Measurements from ENCODE around the gene FBLN5. TPM values are rescaled to one million over a fixed set of nuclear protein-coding genes. Genes with fewer than 3 reads are reported as not detected.
"Not testable (repeated sequence)": the region's sequence is repeated elsewhere in the genome, so short reads cannot be mapped to it uniquely, and the experiment has no call there.

FBLN5 gene
- total RNA-seq, 1 experiment from 2014 or later, result 0.23 TPM

GRCh38 chr14:91847693-91848092 is 99.8 kb downstream of the FBLN5 start:
- BruUV-seq (replicated peaks), result no TSS peak
- Histone ChIP-seq H3K36me3 (ENCODE audit: control insufficient read depth, insufficient read depth, low read length) (no peaks in the 10 kb centered on the region), H3K27me3 (ENCODE audit: control insufficient read depth, insufficient read depth, low read length) (no peaks in the 10 kb centered on the region; the same call in 1 of the 2 replicates), H3K4me1 (ENCODE audit: control insufficient read depth, insufficient read depth, low read length) (no peaks in the 10 kb centered on the region), H3K27ac (ENCODE audit: low read length) (no peak overlapping the region), H3K9me3 (ENCODE audit: control insufficient read depth, insufficient read depth, low read depth, low read length) (no peaks in the 10 kb centered on the region), H3K4me3 (ENCODE audit: low read depth in 2 of 2, low read length in 2 of 2) (no peak overlapping the region)
- TF ChIP-seq, protein P1, sequence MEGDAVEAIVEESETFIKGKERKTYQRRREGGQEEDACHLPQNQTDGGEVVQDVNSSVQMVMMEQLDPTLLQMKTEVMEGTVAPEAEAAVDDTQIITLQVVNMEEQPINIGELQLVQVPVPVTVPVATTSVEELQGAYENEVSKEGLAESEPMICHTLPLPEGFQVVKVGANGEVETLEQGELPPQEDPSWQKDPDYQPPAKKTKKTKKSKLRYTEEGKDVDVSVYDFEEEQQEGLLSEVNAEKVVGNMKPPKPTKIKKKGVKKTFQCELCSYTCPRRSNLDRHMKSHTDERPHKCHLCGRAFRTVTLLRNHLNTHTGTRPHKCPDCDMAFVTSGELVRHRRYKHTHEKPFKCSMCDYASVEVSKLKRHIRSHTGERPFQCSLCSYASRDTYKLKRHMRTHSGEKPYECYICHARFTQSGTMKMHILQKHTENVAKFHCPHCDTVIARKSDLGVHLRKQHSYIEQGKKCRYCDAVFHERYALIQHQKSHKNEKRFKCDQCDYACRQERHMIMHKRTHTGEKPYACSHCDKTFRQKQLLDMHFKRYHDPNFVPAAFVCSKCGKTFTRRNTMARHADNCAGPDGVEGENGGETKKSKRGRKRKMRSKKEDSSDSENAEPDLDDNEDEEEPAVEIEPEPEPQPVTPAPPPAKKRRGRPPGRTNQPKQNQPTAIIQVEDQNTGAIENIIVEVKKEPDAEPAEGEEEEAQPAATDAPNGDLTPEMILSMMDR (IDR thresholded peaks at IDR 0.05), result no peak
- TF ChIP-seq SIN3A (IDR thresholded peaks at IDR 0.05; ENCODE audit: borderline replicate concordance, insufficient read depth, low read depth, low read length) (no peak), POLR2AphosphoS5 (IDR thresholded peaks at IDR 0.05; ENCODE audit: low read depth, low read length) (no peak), REST (IDR thresholded peaks at IDR 0.05; ENCODE audit: insufficient read depth in 1 of 2, low read depth in 2 of 2, low read length in 1 of 2) (no peak), TCF7L2 (IDR thresholded peaks at IDR 0.05; ENCODE audit: low read depth, low read length) (no peak)
- in situ Hi-C loops (cut with HindIII; ENCODE audit: low pct_unique_long_range_greater_than_20kb, low sequenced_read_pairs) (no loop called here), intact Hi-C loops (cut with micrococcal nuclease; ENCODE audit: unreplicated experiment) (no loop called here)
- no peak for ATAC-seq
- ChIA-PET POLR2A (no interaction called here), CTCF (interaction anchor here (0.5 kb wide), 1 partner anchor 22 kb away, joined by 11 read pairs; no protein-coding TSS in a partner anchor)
- DNase-seq (ENCODE audit: low read depth, low spot score), result no peak

DNA sequence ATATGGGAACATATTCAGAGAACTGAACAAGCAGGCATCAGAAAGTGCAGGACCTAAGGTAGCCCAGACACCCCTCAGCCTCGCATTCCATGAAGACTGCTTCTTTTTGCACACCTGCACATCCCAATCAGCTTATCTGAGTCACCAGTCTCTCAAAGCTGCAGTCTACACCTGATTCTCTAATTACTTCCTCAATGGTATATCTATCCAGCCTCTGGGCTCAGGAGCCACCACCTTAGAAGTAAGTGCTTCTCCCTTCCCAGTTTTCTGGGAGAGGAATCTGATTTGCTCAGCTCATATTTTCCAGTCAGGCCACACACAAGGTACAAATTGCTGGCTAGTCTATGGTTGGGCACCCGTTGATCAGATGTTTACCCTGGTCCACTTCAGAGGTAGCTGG is 101.8 kb downstream of the FBLN5 start:
- in situ Hi-C loops (cut with HindIII; ENCODE audit: low pct_unique_long_range_greater_than_20kb, low sequenced_read_pairs), result no loop called here
- no peaks in the 10 kb centered on the region for H3K36me3 ChIP-seq (ENCODE audit: control insufficient read depth, insufficient read depth, low read length)
- no peak overlapping the region for H3K4me3 ChIP-seq (ENCODE audit: low read depth in 2 of 2, low read length in 2 of 2)
- TF ChIP-seq TCF7L2 (IDR thresholded peaks at IDR 0.05; ENCODE audit: low read depth, low read length) (no peak), POLR2AphosphoS5 (IDR thresholded peaks at IDR 0.05; ENCODE audit: low read depth, low read length) (no peak), SIN3A (IDR thresholded peaks at IDR 0.05; ENCODE audit: borderline replicate concordance, insufficient read depth, low read depth, low read length) (no peak), REST (IDR thresholded peaks at IDR 0.05; ENCODE audit: insufficient read depth in 1 of 2, low read depth in 2 of 2, low read length in 1 of 2) (no peak)
- TF ChIP-seq, protein P1 (IDR thresholded peaks at IDR 0.05), result no peak
- H3K27me3 ChIP-seq (ENCODE audit: control insufficient read depth, insufficient read depth, low read length), result no peaks in the 10 kb centered on the region; the same call in 1 of the 2 replicates
- ChIA-PET POLR2A (no interaction called here), CTCF (no interaction called here)
- H3K9me3 ChIP-seq (ENCODE audit: control insufficient read depth, insufficient read depth, low read depth, low read length), result no peaks in the 10 kb centered on the region
- no TSS peak for BruUV-seq (replicated peaks)
- no peak overlapping the region for H3K27ac ChIP-seq (ENCODE audit: low read length)
- ATAC-seq (no peak), DNase-seq (ENCODE audit: low read depth, low spot score) (no peak)
- intact Hi-C loops (cut with micrococcal nuclease; ENCODE audit: unreplicated experiment), result no loop called here
- H3K4me1 ChIP-seq (ENCODE audit: control insufficient read depth, insufficient read depth, low read length), result no peaks in the 10 kb centered on the region

DNA sequence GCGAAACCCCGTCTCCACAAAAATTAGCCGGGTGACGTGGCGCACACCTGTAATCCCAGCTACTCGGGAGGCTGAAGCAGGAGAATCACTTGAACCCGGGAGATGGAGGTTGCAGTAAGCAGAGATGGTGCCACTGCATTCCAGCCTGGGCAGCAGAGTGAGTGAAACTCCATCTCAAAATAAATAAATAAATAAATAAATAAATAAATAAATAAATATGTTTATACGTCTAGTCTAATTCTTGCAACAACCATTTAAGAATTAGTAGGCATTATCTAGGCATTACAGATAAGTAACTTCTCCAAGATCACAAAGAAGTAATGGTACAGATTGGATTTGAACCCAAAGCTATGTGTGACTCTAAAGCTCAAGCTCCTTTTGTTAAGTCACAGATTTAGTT is 102.4 kb downstream of the FBLN5 start:
- H3K4me3 ChIP-seq (ENCODE audit: low read depth in 2 of 2, low read length in 2 of 2); BruUV-seq (replicated peaks); DNase-seq (ENCODE audit: low read depth, low spot score); CTCF ChIA-PET; H3K4me1 ChIP-seq (ENCODE audit: control insufficient read depth, insufficient read depth, low read length); ATAC-seq; H3K9me3 ChIP-seq (ENCODE audit: control insufficient read depth, insufficient read depth, low read depth, low read length); H3K27me3 ChIP-seq (ENCODE audit: control insufficient read depth, insufficient read depth, low read length); in situ Hi-C loops (cut with HindIII; ENCODE audit: low pct_unique_long_range_greater_than_20kb, low sequenced_read_pairs); H3K27ac ChIP-seq (ENCODE audit: low read length); H3K36me3 ChIP-seq (ENCODE audit: control insufficient read depth, insufficient read depth, low read length); POLR2A ChIA-PET; intact Hi-C loops (cut with micrococcal nuclease; ENCODE audit: unreplicated experiment): not testable (repeated sequence)

Data from Panc1 (cell line).